ENCODE data around the gene FYB1.

The FYB1 gene

GRCh38 chr5:39076757-39077728 is 142.3 kb downstream of the FYB1 start:
- DNase-seq: no peak

DNA sequence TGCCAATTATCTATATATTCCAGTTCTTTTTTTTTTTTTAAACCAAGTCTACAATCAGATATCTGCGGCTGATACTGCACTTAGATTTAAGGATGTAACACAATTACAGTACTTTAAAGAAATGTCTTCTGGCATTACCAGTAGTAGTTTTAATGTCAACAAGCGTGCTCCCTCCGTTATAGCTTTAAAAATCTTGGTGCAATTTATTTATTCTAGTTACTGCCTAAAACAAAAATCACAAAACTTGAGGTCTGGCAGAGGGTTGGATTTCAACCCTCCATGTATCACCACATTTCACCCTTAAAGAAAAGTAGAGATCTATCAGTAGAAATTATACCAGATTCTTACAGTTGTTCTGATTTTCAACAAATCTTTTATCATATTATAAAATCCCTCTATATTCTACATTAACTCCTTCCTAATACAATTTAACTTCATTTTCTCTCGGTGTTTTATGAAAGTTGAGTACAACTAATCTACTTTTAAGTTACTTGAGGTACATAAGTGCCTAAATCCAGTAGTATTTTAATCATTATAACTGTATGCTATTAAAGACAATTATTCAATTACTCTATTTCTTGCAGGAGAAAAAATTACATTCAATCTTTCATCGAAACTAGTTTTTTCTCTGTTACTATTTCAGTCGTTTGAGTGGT is 143.1 kb downstream of the FYB1 start:
- DNase-seq: no peak

- peak; percentile 88 for DNase-seq
Measured at GRCh38 chr5:39074017-39074814, 145.1 kb downstream of the FYB1 start, which contains the start of gene RICTOR. RICTOR (minus strand) TSS chr5:39074399; CDS start chr5:39074377, 22 bp downstream.

- no peak for DNase-seq
Measured at GRCh38 chr5:39073767-39074016, 145.7 kb downstream of the FYB1 start.

DNA sequence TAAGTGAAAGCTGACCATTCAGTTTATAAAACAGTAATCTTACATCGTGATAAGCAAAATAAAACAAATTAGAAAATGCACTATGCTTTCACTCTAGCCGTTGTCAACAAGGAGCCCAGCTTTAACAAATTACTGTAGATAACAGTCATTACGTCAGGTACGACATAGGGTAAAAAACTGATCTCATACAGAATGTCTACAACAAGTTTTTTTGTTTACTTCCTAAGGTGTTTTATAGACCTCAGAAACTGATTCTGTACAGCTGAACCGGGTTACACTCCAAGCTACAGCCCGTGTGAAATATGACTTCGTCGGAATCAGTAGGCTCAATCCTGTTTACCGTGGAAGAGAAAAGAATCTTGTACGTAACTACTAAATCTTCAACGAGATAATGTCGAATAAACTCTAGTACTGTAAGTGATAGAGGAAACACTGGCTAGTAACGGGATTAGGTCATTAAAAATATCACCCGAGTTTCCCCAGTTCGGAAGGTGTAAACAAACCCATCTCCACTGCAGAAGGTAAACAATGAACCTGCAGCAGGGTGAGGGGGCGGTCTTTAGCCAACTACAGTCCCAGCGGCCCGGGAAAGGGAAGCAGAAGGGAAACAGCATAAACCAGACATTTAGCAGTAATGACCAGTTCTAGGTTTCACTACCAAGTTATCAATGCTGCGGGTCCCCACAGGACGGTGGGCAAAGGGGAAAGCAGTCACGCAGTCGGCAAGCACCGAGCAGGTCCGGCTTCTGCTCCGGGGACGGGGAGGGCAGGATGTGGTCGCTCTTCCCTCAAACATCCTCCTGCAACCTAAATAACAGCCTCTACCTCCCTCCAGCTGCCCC is 146.2 kb downstream of the FYB1 start:
- DNase-seq: peak; percentile 40

- no peak for DNase-seq
Measured at GRCh38 chr5:39068099-39068498, 151.3 kb downstream of the FYB1 start.

DNA sequence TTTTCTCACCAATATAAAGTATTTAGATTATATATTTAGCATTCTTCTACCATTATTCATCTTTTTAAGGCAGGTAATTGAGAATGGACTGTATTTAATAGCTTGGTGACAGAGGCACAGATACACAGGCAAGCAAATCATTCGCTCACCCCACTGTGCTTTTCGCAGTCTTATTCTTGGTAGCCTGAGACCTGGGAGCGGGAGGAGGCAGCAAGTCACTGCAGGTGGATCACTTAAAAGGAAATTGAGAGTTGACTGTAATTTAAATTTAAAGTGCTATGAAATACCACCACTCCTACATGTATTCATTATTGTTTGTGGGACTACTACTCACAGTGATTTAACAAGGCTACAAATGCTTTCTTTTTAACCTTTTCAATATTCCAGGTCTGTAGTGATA is 154.9 kb downstream of the FYB1 start:
- no peak for DNase-seq

GRCh38 chr5:39063037-39063436 is 156.3 kb downstream of the FYB1 start:
- no peak for DNase-seq

- DNase-seq: no peak
Measured at GRCh38 chr5:39062530-39062929, 156.8 kb downstream of the FYB1 start.

- DNase-seq: no peak
Measured at GRCh38 chr5:39062104-39062503, 157.3 kb downstream of the FYB1 start.

DNA sequence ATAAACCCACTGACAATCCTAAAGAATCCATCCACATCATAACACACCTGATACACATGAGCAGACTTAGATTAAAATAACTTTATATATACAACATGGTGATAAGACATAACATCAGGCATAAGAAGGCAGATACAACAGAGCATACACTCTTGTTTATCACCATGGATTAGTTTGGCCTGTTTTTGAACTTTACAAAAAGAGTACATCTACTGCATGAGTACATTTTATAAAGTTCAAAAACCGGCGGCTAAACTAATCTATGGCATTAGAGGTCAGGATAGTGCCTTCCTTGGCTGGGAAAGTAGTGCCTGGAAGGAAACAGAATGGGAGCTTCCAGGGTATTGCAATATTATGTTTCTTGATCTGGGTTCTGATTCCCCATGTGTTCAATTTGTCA is 160.3 kb downstream of the FYB1 start:
- DNase-seq: no peak

GRCh38 chr5:39058178-39058921 is 161.0 kb downstream of the FYB1 start:
- no peak for DNase-seq

DNA sequence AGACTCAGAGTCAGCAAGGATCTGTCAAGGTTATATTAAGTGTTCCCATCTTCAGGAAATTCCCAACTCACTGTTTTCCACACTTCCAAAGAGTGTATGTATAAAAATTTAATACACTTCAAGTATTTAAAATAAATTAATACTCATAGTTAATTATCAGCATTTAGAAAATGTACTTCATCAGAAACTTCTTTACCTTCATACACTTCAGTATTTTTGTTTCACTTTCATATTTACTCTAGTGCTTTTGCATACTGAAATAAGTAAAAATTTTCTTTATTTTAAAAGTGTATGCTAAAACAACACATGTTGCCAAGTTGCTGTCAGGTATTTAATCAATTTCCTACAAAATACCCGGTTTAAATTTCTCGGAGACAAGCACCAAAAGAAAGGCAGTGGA is 161.6 kb downstream of the FYB1 start:
- DNase-seq: no peak

GRCh38 chr5:39055768-39056398 is 163.5 kb downstream of the FYB1 start:
- DNase-seq: no peak
